Raji (cell line): ENCODE results near the gene ZACN.

ENCODE experiments used
- POLR2A ChIP-seq: IDR thresholded peaks from 2 replicates; pipeline ENCODE4 v1.6.1; 2011; ENCODE audit warnings: low read depth, low read length, control low read depth; ENCODE audit not compliant: insufficient read depth

ZACN gene

DNA sequence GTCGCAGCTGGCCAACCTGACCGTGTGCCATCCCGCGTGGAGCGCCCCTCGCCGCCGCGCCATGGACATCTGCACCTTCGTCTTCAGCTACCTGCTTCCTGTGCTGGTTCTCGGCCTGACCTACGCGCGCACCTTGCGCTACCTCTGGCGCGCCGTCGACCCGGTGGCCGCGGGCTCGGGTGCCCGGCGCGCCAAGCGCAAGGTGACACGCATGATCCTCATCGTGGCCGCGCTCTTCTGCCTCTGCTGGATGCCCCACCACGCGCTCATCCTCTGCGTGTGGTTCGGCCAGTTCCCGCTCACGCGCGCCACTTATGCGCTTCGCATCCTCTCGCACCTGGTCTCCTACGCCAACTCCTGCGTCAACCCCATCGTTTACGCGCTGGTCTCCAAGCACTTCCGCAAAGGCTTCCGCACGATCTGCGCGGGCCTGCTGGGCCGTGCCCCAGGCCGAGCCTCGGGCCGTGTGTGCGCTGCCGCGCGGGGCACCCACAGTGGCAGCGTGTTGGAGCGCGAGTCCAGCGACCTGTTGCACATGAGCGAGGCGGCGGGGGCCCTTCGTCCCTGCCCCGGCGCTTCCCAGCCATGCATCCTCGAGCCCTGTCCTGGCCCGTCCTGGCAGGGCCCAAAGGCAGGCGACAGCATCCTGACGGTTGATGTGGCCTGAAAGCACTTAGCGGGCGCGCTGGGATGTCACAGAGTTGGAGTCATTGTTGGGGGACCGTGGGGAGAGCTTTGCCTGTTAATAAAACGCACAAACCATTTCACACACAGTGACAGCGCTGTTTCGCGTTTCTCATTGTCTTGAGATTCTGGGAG, 2.0 kb upstream of the ZACN start:
- no peak for TF ChIP-seq POLR2A

DNA sequence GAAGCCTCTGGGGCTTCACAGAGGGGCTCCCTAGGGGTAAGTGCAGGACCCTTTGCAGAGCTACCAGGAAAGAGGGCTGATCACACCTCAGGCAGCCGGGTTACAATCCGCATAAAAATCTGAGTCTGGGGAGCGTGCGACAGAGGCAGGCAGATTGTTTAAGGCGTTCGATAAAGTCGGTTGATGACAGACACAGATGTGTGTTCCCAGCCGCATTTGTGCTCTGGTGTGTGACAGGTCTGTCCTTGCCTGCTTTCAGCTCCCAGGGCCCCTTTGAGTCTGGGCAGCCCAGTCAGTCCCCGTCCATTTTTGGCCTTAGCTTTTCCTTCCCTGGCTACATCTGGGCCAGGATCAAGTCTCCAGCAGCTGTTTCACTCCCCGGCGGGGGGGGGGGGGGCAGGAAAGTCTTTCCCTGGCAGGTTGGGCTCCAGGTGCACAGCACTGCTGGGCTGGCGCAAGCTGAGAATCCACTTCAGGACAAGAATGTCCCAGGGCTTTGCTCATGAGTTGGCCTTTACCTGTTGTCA, 1.3 kb upstream of the ZACN start:
- TF ChIP-seq POLR2A, result no peak

DNA sequence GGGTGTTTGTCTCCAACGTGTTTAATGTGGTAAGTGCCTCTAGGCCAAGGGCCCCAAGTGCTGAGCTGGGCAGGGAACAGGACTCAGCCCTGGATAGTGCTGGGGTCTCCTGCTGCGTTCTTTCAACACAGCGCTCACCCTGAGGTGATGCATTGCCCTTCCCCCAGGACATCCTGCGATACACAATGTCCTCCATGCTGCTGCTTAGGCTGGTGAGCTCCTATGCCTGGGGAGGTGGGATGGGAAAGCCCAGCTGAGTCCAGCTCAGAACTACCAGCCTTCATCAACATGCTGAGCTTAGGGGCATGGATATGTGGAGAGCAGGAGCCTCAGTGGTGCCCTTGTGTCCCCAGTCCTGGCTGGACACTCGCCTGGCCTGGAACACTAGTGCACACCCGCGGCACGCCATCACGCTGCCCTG, 563 bp downstream of the ZACN start:
- TF ChIP-seq POLR2A, result no peak

- peak; percentile 9; the same call in 1 of the 2 replicates for TF ChIP-seq POLR2A
These were observed 1.2 kb downstream of the ZACN start for GRCh38 chr17:76079956-76080767.

- TF ChIP-seq POLR2A, result no peak
These were observed 1.8 kb downstream of the ZACN start for GRCh38 chr17:76080768-76081287.

DNA sequence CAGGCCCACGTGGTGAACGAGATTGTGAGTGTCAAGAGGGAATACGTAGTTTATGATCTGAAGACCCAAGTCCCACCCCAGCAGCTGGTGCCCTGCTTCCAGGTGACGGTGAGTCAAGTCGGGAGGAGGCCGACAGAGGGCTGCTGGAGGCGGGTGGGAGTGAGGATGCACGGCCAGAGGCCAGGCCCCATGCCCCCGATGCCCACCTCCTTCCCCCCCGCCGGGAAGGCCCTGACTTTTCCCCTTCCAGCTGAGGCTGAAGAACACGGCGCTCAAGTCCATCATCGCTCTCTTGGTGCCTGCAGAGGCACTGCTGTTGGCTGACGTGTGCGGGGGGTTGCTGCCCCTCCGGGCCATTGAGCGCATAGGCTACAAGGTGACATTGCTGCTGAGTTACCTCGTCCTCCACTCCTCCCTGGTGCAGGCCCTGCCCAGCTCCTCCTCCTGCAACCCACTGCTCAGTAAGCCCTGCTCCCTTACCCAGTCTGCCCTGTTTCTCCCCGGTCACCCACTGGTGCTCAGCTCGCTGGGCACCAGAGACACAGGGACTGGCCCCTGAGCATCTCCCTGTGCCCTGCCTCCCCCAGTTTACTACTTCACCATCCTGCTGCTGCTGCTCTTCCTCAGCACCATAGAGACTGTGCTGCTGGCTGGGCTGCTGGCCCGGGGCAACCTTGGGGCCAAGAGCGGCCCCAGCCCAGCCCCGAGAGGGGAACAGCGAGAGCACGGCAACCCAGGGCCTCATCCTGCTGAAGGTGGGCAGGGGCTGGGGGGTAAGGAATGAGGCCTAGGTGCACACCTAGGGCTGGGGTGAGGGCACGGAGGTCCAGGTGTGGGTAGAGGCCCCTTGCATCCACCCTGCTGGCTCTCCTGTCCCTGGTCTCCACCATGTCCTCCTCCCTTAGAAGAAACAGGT, 2.6 kb downstream of the ZACN start:
- TF ChIP-seq POLR2A, result no peak

DNA sequence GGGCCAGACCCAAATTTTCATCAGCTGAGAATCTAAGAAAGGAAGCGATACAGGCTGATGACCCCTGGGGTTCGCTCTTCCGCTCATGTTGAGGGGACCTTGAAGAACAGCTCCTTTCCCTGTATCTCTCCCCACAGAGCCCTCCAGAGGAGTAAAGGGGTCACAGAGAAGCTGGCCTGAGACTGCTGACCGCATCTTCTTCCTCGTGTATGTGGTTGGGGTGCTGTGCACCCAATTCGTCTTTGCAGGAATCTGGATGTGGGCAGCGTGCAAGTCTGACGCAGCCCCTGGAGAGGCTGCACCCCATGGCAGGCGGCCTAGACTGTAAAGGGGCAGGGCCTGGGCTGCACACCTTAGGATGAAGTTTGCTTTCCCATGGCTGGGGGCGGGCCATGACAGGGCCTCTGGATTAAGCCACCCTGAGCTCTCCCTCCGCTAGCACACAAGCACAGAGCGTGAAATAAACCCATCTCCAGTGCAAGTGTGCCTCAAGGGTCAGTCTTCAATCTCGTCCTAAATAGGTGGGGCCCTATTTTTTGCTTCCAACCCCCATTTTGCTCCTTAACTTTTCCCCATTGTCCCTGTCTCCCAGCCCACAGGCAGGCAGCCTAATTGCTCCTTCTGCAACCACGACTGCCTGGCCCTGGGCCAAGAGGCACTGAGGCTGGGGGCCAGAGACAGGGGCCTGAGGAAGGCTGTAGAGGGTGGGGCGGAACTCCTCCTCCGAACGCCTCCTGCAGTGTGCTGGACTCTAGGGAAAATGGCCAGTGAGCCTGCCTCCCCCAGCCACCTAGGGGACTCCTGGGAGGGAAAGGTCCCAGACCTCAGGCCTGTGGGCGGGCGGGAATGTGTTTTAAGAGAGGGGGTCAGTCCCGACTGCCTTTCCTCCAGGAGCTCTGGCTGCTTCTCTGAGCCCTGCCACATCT, 3.6 kb downstream of the ZACN start:
- TF ChIP-seq POLR2A, result no peak

- TF ChIP-seq POLR2A, result no peak
These were observed 4.7 kb downstream of the ZACN start for GRCh38 chr17:76083536-76084182.

DNA sequence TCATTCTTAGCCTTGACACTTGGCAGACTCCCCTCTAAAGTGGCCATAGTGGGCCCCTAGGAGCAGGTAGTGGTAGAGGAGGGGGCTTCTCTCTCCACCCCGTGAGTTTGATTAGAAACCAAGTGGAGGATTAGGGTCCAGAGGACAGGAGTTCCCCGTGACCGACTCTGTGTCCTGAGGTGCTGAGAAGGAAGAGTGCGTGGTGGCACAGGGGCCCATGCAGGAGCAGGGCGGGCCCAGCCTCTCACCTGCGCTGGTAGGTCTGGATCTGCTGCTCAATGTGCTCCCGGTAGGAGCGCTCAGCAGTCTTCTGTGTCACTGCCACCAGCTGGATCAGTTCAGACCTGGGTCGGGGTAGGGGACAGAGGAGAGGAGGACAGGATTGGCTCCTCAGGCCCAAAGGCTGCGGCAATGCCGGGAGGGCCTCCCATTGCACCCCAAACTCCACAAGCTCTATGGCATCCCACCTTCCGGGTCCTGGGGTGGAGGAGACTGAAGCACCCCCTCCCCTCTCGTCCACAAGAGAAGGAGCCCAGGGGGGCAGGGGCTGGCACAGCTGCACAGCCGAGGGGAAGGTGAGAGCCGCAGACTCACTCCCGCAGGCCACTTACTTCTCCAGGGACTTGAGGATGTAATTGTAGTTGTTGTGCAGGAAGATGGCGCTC, 6.2 kb downstream of the ZACN start:
- no peak for TF ChIP-seq POLR2A

GRCh38 chr17:76085731-76086366, 6.9 kb downstream of the ZACN start:
- no peak for TF ChIP-seq POLR2A

GRCh38 chr17:76086384-76086783, 7.4 kb downstream of the ZACN start:
- no peak for TF ChIP-seq POLR2A

- no peak for TF ChIP-seq POLR2A
These were observed 8.5 kb downstream of the ZACN start for GRCh38 chr17:76087531-76087930.

GRCh38 chr17:76088041-76088867, 9.3 kb downstream of the ZACN start:
- TF ChIP-seq POLR2A, result no peak
